Non-pigmented ciliary epithelial cell (primary cell): ENCODE measurements around the gene SPEG.

Experiments used
- DNase-seq: peaks from one replicate; pipeline ENCODE4 v3.0.0-alpha.2; 2010; ENCODE audit warnings: low read depth

The SPEG gene

GRCh38 chr2:219478916-219479315 lies 44.3 kb downstream of the SPEG start:
- DNase-seq, result no peak

- no peak for DNase-seq
These were observed 45.4 kb downstream of the SPEG start for GRCh38 chr2:219480004-219480403.

DNA sequence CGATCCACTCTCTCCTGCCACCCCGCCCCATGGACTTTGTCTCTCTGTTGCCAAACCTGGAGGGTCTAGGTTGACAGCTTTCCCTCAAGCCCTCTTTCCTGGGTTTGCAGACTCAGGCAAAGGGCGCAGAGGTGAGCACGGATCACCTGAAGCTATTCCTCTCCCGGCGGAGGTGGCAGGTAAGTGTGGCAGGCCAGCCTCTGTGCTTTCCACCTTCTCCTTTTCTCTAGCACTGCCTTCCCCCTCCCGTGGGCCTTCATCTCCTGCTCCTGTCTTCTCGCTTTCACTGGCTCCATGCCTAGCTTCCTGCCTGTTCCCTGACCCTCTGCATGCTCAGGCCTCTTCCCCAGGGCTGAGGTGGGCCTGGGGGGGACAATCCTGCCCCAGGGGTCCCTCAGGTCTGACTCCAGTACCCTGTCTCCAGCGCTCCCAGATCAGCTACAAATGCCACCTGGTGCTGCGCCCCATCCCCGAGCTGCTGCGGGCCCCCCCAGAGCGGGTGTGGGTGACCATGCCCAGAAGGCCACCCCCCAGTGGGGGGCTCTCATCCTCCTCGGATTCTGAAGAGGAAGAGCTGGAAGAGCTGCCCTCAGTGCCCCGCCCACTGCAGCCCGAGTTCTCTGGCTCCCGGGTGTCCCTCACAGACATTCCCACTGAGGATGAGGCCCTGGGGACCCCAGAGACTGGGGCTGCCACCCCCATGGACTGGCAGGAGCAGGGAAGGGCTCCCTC lies 48.2 kb downstream of the SPEG start:
- no peak for DNase-seq

DNA sequence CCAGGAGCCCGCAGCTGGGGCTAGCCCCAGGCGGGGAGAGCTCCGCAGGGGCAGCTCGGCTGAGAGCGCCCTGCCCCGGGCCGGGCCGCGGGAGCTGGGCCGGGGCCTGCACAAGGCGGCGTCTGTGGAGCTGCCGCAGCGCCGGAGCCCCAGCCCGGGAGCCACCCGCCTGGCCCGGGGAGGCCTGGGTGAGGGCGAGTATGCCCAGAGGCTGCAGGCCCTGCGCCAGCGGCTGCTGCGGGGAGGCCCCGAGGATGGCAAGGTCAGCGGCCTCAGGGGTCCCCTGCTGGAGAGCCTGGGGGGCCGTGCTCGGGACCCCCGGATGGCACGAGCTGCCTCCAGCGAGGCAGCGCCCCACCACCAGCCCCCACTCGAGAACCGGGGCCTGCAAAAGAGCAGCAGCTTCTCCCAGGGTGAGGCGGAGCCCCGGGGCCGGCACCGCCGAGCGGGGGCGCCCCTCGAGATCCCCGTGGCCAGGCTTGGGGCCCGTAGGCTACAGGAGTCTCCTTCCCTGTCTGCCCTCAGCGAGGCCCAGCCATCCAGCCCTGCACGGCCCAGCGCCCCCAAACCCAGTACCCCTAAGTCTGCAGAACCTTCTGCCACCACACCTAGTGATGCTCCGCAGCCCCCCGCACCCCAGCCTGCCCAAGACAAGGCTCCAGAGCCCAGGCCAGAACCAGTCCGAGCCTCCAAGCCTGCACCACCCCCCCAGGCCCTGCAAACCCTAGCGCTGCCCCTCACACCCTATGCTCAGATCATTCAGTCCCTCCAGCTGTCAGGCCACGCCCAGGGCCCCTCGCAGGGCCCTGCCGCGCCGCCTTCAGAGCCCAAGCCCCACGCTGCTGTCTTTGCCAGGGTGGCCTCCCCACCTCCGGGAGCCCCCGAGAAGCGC lies 49.1 kb downstream of the SPEG start:
- DNase-seq, result no peak

DNA sequence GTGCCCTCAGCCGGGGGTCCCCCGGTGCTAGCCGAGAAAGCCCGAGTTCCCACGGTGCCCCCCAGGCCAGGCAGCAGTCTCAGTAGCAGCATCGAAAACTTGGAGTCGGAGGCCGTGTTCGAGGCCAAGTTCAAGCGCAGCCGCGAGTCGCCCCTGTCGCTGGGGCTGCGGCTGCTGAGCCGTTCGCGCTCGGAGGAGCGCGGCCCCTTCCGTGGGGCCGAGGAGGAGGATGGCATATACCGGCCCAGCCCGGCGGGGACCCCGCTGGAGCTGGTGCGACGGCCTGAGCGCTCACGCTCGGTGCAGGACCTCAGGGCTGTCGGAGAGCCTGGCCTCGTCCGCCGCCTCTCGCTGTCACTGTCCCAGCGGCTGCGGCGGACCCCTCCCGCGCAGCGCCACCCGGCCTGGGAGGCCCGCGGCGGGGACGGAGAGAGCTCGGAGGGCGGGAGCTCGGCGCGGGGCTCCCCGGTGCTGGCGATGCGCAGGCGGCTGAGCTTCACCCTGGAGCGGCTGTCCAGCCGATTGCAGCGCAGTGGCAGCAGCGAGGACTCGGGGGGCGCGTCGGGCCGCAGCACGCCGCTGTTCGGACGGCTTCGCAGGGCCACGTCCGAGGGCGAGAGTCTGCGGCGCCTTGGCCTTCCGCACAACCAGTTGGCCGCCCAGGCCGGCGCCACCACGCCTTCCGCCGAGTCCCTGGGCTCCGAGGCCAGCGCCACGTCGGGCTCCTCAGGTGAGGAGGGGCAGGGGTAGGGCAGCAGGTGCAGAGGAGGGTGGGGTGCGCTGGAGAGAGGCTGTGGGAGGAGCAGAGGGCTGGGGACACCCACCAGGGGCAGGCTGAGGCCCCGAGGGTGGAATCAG lies 49.9 kb downstream of the SPEG start:
- DNase-seq, result no peak

DNA sequence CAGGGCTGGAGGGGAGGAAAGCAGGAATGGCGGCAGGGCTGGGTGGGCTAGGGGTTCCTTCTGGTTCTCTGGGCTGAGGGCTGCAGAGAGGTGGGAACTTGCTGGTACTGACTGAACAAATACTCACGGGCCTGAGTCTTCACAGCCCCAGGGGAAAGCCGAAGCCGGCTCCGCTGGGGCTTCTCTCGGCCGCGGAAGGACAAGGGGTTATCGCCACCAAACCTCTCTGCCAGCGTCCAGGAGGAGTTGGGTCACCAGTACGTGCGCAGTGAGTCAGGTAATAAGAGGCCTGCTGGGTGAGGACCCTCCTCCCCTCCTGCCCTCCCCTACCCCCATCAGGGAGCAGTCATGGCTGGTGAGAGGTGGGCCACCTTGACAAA lies 50.5 kb downstream of the SPEG start:
- DNase-seq, result no peak

DNA sequence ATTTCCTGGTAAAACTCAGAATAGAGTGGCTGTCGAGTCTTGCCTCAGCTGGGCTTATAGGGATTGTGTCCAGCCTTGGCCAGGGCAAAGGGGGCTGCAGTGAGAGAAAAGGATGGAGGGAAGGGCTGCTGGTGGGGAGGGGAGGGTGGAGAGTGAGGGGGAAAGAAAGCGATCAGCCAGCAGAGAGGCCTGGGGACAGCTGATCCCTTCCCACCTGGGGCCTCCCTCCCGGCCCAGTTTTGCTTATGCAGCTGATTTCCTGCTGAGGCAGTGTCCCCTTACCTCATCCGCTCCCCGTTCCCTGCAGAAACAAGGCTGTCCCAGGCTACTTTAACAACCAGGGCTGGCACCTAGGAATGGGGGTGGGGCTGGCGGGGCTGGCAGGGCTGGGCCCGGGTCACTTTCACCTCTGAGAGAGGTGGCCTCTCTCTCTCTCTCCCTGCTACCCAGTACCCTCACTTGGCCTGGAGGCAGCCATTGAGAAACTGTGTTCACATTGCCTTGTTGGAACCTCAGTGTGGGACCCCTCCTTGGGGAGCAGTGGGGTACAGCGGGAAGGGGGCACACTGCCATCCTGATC lies 51.8 kb downstream of the SPEG start:
- no peak for DNase-seq

GRCh38 chr2:219488149-219488843 lies 53.7 kb downstream of the SPEG start:
- no peak for DNase-seq

GRCh38 chr2:219488844-219489194 lies 54.2 kb downstream of the SPEG start:
- DNase-seq, result no peak

DNA sequence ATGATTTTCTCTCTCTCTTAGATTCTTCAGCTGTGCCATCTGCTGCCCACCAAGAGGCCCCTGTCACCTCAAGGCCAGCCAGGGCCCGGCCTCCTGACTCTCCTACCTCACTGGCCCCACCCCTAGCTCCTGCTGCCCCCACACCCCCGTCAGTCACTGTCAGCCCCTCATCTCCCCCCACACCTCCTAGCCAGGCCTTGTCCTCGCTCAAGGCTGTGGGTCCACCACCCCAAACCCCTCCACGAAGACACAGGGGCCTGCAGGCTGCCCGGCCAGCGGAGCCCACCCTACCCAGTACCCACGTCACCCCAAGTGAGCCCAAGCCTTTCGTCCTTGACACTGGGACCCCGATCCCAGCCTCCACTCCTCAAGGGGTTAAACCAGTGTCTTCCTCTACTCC lies 54.7 kb downstream of the SPEG start:
- DNase-seq, result no peak

GRCh38 chr2:219490186-219490585 lies 55.5 kb downstream of the SPEG start:
- DNase-seq, result no peak

DNA sequence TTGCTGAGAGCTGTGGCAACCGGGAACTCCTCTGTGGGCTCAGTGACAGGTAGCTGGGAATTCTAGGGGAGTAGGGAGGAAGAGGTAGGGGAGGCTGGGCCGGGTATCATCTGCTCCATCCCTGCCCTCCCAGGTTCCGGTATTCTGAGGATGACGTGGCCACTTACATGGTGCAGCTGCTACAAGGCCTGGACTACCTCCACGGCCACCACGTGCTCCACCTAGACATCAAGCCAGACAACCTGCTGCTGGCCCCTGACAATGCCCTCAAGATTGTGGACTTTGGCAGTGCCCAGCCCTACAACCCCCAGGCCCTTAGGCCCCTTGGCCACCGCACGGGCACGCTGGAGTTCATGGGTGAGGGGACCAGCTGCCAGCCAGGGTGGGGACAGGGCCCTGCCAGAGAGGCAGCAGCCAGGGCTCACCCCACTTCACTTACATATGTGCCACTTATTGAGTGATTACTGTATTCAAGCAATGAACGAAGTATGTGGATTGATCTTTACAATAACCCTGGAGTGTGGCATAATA lies 56.0 kb downstream of the SPEG start:
- DNase-seq, result no peak

- no peak for DNase-seq
These were observed 56.8 kb downstream of the SPEG start for GRCh38 chr2:219491278-219491963.

DNA sequence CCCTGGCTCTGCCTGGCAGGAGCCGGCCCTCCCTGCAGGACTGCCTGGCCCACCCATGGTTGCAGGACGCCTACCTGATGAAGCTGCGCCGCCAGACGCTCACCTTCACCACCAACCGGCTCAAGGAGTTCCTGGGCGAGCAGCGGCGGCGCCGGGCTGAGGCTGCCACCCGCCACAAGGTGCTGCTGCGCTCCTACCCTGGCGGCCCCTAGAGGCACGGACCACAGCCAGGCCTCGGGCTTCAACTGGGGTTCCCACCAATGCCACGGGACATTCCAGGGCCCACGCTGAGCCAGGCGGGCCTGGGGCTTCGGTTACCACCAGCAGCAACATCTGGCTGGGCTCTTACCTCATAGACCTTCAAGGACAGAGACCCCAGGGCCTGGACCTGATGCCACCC lies 57.9 kb downstream of the SPEG start:
- DNase-seq, result no peak

GRCh38 chr2:219493086-219493485 lies 58.4 kb downstream of the SPEG start:
- no peak for DNase-seq

GRCh38 chr2:219494952-219495530 lies 60.4 kb downstream of the SPEG start:
- no peak for DNase-seq

DNA sequence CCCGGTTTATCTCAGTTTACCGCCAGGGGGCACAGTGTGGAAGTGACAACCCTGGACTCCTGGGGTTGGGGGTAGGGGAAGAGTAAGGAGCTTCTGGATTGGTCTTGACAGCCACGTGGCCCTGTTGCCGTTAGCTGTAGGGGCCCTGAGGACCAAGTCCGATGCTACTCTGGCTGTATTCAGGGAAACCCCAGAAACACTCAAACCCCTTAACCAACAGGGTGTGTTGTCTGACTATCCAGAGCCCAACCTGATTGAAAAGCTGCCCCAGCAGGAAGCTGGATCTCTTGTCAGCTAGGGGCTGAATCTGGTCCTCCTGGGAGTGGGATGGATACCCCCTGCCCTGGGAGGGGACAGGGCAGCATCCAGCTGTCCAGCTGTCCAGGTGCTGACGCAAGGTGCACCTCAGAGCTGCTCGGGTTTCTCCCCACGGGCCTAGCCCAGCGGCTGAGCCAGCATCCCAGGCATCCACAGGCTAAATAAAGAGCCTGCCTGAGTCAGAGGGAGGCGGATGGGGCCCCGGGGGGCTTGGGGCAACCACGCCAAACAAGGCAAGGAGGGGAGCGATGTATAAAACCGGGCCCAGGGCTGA lies 61.0 kb downstream of the SPEG start:
- no peak for DNase-seq

- DNase-seq, result no peak
These were observed 61.7 kb downstream of the SPEG start for GRCh38 chr2:219496247-219496824.

DNA sequence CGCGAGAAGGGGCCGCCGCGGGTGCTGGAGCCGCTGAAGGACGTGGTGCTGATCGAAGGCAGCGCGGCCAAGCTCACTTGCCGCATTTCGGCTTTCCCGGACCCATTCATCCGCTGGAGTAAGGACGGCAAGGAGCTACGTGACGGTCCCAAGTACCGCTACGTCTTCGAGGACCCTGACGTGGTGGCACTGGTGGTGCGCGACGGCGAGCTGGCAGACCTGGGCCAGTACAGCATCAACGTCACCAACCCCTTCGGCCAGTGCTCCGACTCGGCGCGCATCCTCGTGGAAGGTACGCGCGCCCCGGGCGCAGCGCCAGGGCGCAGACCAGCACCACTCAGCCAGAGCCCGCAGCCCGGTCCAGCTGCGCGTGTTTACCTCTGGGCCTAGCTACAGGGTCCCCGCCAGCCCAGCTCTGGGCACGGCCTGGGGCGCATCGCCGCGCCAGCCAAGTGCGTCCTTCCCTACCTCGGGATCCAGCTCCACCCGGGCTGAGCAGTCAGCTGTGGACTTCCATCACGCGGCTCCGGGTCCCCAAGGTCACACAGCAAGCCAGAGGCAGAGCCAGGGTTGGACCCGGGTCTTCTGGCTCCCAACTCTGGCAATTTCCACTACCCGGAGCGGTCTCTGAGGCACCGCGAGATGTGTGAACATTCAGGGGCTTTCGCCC lies 62.3 kb downstream of the SPEG start:
- DNase-seq, result no peak
